Neural progenitor cell (in vitro differentiated cells): ENCODE measurements around the gene ASXL1. TPM values are rescaled to one million over a fixed set of nuclear protein-coding genes. Genes with fewer than 3 reads are reported as not detected.

Experiments used
- DNase-seq: peaks from one replicate; pipeline ENCODE4 v3.0.0-alpha.2; 2016; ENCODE audit warnings: low spot score
- H2AFZ ChIP-seq: fragments of 200-600 bp; sonication (generic); replicated peaks from 2 replicates; pipeline ENCODE4 v1.6.1; 2016; ENCODE audit warnings: antibody characterized with exemption
- H3F3A ChIP-seq: fragments of 200-600 bp; sonication (generic); 2 replicates; pipeline ENCODE4 v1.6.1; 2016; ENCODE audit warnings: antibody characterized with exemption, low read depth
- H3K27ac ChIP-seq: fragments of 200-600 bp; sonication (generic); 2 replicates; pipeline ENCODE4 v1.5.1; 2016; ENCODE audit warnings: mild to moderate bottlenecking
- H3K27me3 ChIP-seq: fragments of 200-600 bp; sonication (generic); 2 replicates; pipeline ENCODE4 v1.6.1; 2016; ENCODE audit warnings: mild to moderate bottlenecking, moderate library complexity
- H3K36me3 ChIP-seq: fragments of 200-600 bp; sonication (generic); 2 replicates; pipeline ENCODE4 v1.5.1; 2016
- H3K4me1 ChIP-seq: fragments of 200-600 bp; sonication (generic); 2 replicates; pipeline ENCODE4 v1.6.1; 2016; ENCODE audit warnings: mixed run types
- H3K4me2 ChIP-seq: fragments of 200-600 bp; sonication (generic); 2 replicates; pipeline ENCODE4 v1.6.1; 2016
- H3K4me3 ChIP-seq: fragments of 200-600 bp; sonication (generic); 2 replicates; pipeline ENCODE4 v1.5.1; 2016
- H3K79me2 ChIP-seq: fragments of 200-600 bp; sonication (generic); 2 replicates; pipeline ENCODE4 v1.6.1; 2016; ENCODE audit warnings: low read depth
- H3K9ac ChIP-seq: fragments of 200-600 bp; sonication (generic); 2 replicates; pipeline ENCODE4 v1.6.1; 2016
- H3K9me3 ChIP-seq: fragments of 200-600 bp; sonication (generic); 2 replicates; pipeline ENCODE4 v1.5.1; 2016; ENCODE audit warnings: low read depth
- H4K20me1 ChIP-seq: fragments of 200-600 bp; sonication (generic); 2 replicates; pipeline ENCODE4 v1.6.1; 2016; ENCODE audit warnings: low read depth
- H3K27ac Mint-ChIP-seq: 3 replicates; pipeline ENCODE4 v1.8.0; 2021; ENCODE audit warnings: mixed read lengths
- H3K27me3 Mint-ChIP-seq: 2 replicates; pipeline ENCODE4 v1.8.0; 2022; ENCODE audit warnings: low read depth, mild to moderate bottlenecking, inconsistent platforms, moderate library complexity, mixed read lengths; ENCODE audit not compliant: insufficient read depth
- H3K36me3 Mint-ChIP-seq: 3 replicates; pipeline ENCODE4 v1.8.0; 2021; ENCODE audit warnings: mixed read lengths
- H3K4me1 Mint-ChIP-seq: 3 replicates; pipeline ENCODE4 v1.8.0; 2021; ENCODE audit warnings: mixed read lengths
- H3K4me3 Mint-ChIP-seq: 3 replicates; pipeline ENCODE4 v1.8.0; 2021; ENCODE audit warnings: mild to moderate bottlenecking, moderate library complexity, mixed read lengths
- H3K9me3 Mint-ChIP-seq: 3 replicates; pipeline ENCODE4 v1.8.0; 2020; ENCODE audit warnings: mixed read lengths
- EZH2 ChIP-seq: fragments of 200-600 bp; sonication (generic); IDR thresholded peaks from 2 replicates; pipeline ENCODE4 v1.6.1; 2017; ENCODE audit warnings: antibody characterized with exemption, mild to moderate bottlenecking, moderate library complexity
- EZH2phosphoT487 ChIP-seq: fragments of 200-600 bp; sonication (generic); IDR thresholded peaks from 2 replicates; pipeline ENCODE4 v1.6.1; 2017; ENCODE audit warnings: antibody characterized with exemption
- total RNA-seq: library from RNA; depleted of rRNA; stranded (reverse); fragments of >200 nt; gene quantifications from 2 replicates; pipeline ENCODE4 v1.2.3, GENCODE V29; 2015; ENCODE audit warnings: low replicate concordance
- TF ChIP-seq, protein P1 (sequence below): fragments of 200-600 bp; sonication (generic); IDR thresholded peaks from 2 replicates; pipeline ENCODE4 v1.5.1; 2017; ENCODE audit warnings: antibody characterized with exemption, mild to moderate bottlenecking

The ASXL1 gene
- total RNA-seq, 1 donor from 2014 or later = 48.2 TPM

DNA sequence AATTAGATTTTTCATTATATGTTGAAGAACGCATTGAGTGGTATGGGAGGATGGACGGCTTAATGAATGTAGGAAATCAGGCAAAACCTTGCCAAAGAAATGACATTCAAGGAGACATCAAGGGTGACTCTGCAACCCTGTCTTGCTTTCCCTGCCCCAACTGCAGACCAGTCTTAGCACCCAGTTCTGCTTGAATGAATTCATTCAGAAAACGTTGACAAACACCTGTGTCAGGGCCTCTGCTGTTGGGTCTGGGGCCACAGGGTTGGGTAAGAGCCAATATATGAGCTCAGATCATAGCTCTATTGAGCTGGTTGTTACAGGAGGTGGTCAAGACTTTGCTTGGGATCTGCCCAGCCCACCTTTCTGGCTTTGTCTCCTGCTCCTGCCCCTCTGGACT, 7.7 kb upstream of the ASXL1 start:
- H3F3A ChIP-seq = peaks cover 4% of the 10 kb centered on the region
- TF ChIP-seq, protein P1, sequence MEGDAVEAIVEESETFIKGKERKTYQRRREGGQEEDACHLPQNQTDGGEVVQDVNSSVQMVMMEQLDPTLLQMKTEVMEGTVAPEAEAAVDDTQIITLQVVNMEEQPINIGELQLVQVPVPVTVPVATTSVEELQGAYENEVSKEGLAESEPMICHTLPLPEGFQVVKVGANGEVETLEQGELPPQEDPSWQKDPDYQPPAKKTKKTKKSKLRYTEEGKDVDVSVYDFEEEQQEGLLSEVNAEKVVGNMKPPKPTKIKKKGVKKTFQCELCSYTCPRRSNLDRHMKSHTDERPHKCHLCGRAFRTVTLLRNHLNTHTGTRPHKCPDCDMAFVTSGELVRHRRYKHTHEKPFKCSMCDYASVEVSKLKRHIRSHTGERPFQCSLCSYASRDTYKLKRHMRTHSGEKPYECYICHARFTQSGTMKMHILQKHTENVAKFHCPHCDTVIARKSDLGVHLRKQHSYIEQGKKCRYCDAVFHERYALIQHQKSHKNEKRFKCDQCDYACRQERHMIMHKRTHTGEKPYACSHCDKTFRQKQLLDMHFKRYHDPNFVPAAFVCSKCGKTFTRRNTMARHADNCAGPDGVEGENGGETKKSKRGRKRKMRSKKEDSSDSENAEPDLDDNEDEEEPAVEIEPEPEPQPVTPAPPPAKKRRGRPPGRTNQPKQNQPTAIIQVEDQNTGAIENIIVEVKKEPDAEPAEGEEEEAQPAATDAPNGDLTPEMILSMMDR = no peak
- H3K36me3 Mint-ChIP-seq = no peaks in the 10 kb centered on the region
- H4K20me1 ChIP-seq = no peaks in the 10 kb centered on the region
- peaks cover 4% of the 10 kb centered on the region for H3K4me1 Mint-ChIP-seq
- H3K27me3 Mint-ChIP-seq = no peaks in the 10 kb centered on the region
- no peaks in the 10 kb centered on the region for H3K9me3 Mint-ChIP-seq
- H3K4me3 ChIP-seq = no peak overlapping the region
- H3K9me3 ChIP-seq = no peaks in the 10 kb centered on the region
- no peak overlapping the region for H3K4me3 Mint-ChIP-seq
- no peaks in the 10 kb centered on the region for H3K4me1 ChIP-seq
- H3K79me2 ChIP-seq = no peaks in the 10 kb centered on the region
- no peak for DNase-seq
- H3K27ac Mint-ChIP-seq = peak overlapping the region; percentile 46
- peaks cover 5% of the 10 kb centered on the region for H3K27me3 ChIP-seq
- no peaks in the 10 kb centered on the region for H3K36me3 ChIP-seq
- H3K27ac ChIP-seq = no peak overlapping the region
- H3K9ac ChIP-seq = no peak overlapping the region
- H3K4me2 ChIP-seq = no peak overlapping the region
- no peak overlapping the region for H2AFZ ChIP-seq

DNA sequence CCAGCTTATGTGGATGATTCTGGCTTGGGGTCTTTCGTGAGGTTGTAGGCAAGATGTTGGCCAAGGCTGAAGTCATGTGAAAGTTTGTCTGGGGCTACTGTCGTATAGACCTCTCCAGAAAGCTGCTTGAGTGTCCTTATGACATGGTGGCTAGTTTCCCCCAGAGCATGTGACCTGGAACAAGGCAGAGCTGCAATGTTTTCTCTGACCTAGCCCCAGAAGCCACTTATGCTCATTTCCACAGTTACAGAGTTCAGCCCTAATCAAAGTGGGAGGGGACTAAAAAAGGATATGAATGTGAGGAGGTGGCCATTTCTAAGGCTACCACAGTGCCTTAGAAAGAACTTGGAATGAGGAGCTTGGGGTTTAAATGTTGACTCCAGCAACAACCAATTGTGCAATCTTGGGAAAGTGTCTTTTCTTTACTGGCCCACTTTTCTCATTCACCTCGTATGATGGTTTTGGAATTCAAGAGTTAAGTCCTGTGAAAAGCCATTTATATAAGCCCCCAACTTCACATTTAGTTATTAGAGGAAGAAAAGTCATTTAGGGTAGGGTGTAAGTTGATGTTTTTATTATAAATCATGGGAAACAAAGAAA, 5.9 kb upstream of the ASXL1 start:
- no peak overlapping the region for H2AFZ ChIP-seq
- H3K4me1 ChIP-seq = no peaks in the 10 kb centered on the region
- H3K27ac ChIP-seq = no peak overlapping the region
- H3K4me2 ChIP-seq = no peak overlapping the region
- H3K36me3 Mint-ChIP-seq = no peaks in the 10 kb centered on the region
- no peak overlapping the region for H3K9ac ChIP-seq
- H3K27me3 ChIP-seq = peaks cover 5% of the 10 kb centered on the region
- no peaks in the 10 kb centered on the region for H3K9me3 Mint-ChIP-seq
- H4K20me1 ChIP-seq = no peaks in the 10 kb centered on the region
- peaks cover 10% of the 10 kb centered on the region for H3K4me1 Mint-ChIP-seq
- no peak overlapping the region for H3K27ac Mint-ChIP-seq
- DNase-seq = no peak
- H3F3A ChIP-seq = no peaks in the 10 kb centered on the region
- H3K36me3 ChIP-seq = no peaks in the 10 kb centered on the region
- H3K4me3 Mint-ChIP-seq = peak overlapping the region; percentile 17
- H3K4me3 ChIP-seq = no peak overlapping the region
- TF ChIP-seq, protein P1 = no peak
- TF ChIP-seq EZH2 (no peak), EZH2phosphoT487 (no peak)
- no peaks in the 10 kb centered on the region for H3K27me3 Mint-ChIP-seq
- H3K79me2 ChIP-seq = no peaks in the 10 kb centered on the region
- H3K9me3 ChIP-seq = no peaks in the 10 kb centered on the region

DNA sequence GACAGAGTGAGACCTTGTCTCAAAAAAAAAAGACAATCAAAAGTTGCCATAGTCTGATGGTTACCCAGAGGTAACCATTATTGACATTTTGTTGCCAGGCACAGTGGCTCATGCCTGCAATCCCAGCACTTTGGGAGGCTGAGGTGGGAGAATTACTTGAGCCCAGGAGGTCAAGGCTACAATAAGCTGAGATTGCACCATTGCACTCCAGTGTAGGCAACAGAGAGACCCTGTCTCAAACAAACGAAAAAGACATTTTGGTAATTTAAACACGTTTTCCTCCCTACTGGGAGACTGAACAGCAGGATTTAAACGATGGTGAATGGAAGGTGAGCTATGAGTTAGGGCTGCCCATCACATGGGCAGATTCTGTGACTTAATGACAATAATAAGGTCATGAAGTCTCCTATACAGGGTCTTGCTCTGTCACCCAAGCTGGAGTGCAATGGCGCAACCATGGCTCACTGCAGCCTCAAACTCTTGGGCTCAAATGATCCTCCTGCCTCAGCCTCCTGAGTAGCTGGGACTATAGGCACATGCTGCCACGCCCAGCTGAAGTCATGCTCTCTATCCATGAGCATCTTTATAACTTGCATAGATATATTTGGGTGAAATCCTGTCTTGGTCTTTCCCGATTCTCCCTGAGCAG, 4.2 kb upstream of the ASXL1 start:
- Histone ChIP-seq H2AFZ (no peak overlapping the region), H3K27me3 (peaks cover 5% of the 10 kb centered on the region), H3K9ac (no peak overlapping the region), H3K36me3 (no peaks in the 10 kb centered on the region), H3K79me2 (peaks cover 4% of the 10 kb centered on the region), H3K4me2 (no peak overlapping the region), H3K27ac (no peak overlapping the region), H3K9me3 (no peaks in the 10 kb centered on the region), H3K4me1 (no peaks in the 10 kb centered on the region), H3K4me3 (no peak overlapping the region), H4K20me1 (peaks cover 1% of the 10 kb centered on the region), H3F3A (peaks cover 4% of the 10 kb centered on the region)
- TF ChIP-seq EZH2 (no peak), EZH2phosphoT487 (no peak)
- TF ChIP-seq, protein P1 = no peak
- Mint-ChIP-seq H3K4me1 (peaks cover 10% of the 10 kb centered on the region), H3K36me3 (no peaks in the 10 kb centered on the region), H3K4me3 (peak overlapping the region; percentile 28), H3K9me3 (no peaks in the 10 kb centered on the region), H3K27me3 (no peaks in the 10 kb centered on the region), H3K27ac (no peak overlapping the region)
- no peak for DNase-seq
